Measurements from ENCODE around the gene ALPK1. TPM values are rescaled to one million over a fixed set of nuclear protein-coding genes. Genes with fewer than 3 reads are reported as not detected.
"Not testable (repeated sequence)": the region's sequence is repeated elsewhere in the genome, so short reads cannot be mapped to it uniquely, and the experiment has no call there.

The ALPK1 gene
- polyA plus RNA-seq, 1 of the 3 experiments (the other 2 are of a cell fraction) = 2.8 TPM

GRCh38 chr4:112485930-112486329 lies 188.8 kb downstream of the ALPK1 start:
- Histone ChIP-seq H3K79me2 (ENCODE audit: insufficient read depth) (no peaks in the 10 kb centered on the region), H3K4me3 (ENCODE audit: low read depth in 2 of 2, low read length in 1 of 2) (no peak overlapping the region), H3K4me1 (ENCODE audit: control insufficient read depth in 1 of 2, insufficient read depth in 2 of 2, low read depth in 1 of 2, low read length in 1 of 2) (no peaks in the 10 kb centered on the region), H3K9me2 (no peaks in the 10 kb centered on the region), H3K27me3 (ENCODE audit: insufficient read depth) (no peaks in the 10 kb centered on the region; the same call in 1 of the 2 replicates), H3K36me3 (replicated peaks in 1 of 2; ENCODE audit: control insufficient read depth in 1 of 2, insufficient read depth in 2 of 2, low read length in 1 of 2) (no peaks in the 10 kb centered on the region), H4K20me1 (ENCODE audit: insufficient read depth) (no peaks in the 10 kb centered on the region), H3F3A (replicated peaks; ENCODE audit: insufficient read depth) (no peaks in the 10 kb centered on the region), H3K4me2 (no peak overlapping the region), H3K9me3 (no peaks in the 10 kb centered on the region; the same call in 1 of the 2 replicates), H3K9ac (no peak overlapping the region), H3K27ac (ENCODE audit: low read depth in 2 of 2, low read length in 1 of 2) (no peak overlapping the region), H2AFZ (ENCODE audit: low read depth) (no peak overlapping the region)
- 63% methylated on average over 5 of the region's 5 CpGs for WGBS (ENCODE audit: low lambda C conversion rate)
- CTCF ChIA-PET = no interaction called here
- POLR2A ChIA-PET = no interaction called here
- TF ChIP-seq MEF2A (IDR thresholded peaks at IDR 0.05; ENCODE audit: borderline replicate concordance, low read depth) (no peak), EZH2phosphoT487 (IDR thresholded peaks at IDR 0.05; ENCODE audit: borderline replicate concordance, low read depth) (no peak), CHD2 (IDR thresholded peaks at IDR 0.05; ENCODE audit: low read length, partially characterized antibody) (no peak)
- DNase-seq = no peak

DNA sequence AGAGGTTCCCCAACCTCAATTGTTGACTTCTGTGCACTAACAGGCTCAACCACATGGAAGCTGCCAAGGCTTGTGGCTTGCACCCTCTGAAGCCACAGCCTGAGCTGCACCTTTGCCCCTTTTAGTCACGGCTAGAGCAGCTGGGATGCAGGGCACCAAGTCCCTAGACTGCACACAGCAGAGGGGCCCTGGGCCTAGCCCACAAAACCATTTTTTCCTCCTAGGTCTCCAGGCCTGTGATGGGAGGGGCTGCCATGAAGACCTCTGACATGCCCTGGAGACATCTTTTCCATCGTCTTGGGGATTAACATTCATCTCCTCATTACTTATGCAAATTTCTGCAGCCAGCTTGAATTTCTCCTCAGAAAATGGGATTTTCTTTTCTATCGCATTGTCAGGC lies 193.6 kb downstream of the ALPK1 start:
- H3K4me1 ChIP-seq (ENCODE audit: control insufficient read depth in 1 of 2, insufficient read depth in 2 of 2, low read depth in 1 of 2, low read length in 1 of 2); DNase-seq; H3K27ac ChIP-seq (ENCODE audit: low read depth in 2 of 2, low read length in 1 of 2); H3K27me3 ChIP-seq (ENCODE audit: insufficient read depth); H3K9me3 ChIP-seq; H4K20me1 ChIP-seq (ENCODE audit: insufficient read depth); H3K9ac ChIP-seq; H3K36me3 ChIP-seq (replicated peaks in 1 of 2; ENCODE audit: control insufficient read depth in 1 of 2, insufficient read depth in 2 of 2, low read length in 1 of 2); H3F3A ChIP-seq (replicated peaks; ENCODE audit: insufficient read depth); POLR2A ChIA-PET; H2AFZ ChIP-seq (ENCODE audit: low read depth); H3K4me3 ChIP-seq (ENCODE audit: low read depth in 2 of 2, low read length in 1 of 2); H3K79me2 ChIP-seq (ENCODE audit: insufficient read depth); H3K4me2 ChIP-seq; H3K9me2 ChIP-seq: not testable (repeated sequence)
- CTCF ChIA-PET = interaction anchor here (0.6 kb wide), 1 partner anchor 10 kb away, joined by 3 read pairs; no protein-coding TSS in a partner anchor
- 28% methylated on average over 3 of the region's 3 CpGs for WGBS (ENCODE audit: low lambda C conversion rate)

Other genes with a start within 250 kb of the ALPK1 start
- gene FAM241A, start 151.9 kb upstream of the ALPK1 start, polyA plus RNA-seq (2012; rRNA removed) = 0.28 and 0.44 TPM in 2 replicates
- 8.5 and 11.4 TPM in 2 replicates for gene AP1AR, start 65.6 kb upstream of the ALPK1 start, polyA plus RNA-seq (2012; rRNA removed)
- gene TIFA, start 11.5 kb upstream of the ALPK1 start, polyA plus RNA-seq (2012; rRNA removed) = 1.8 and 2.3 TPM in 2 replicates
- gene NEUROG2, start 218.8 kb downstream of the ALPK1 start, polyA plus RNA-seq (2012; rRNA removed) = not detected in 2 replicates